ENCODE data around the gene ADGRG7. TPM values are rescaled to one million over a fixed set of nuclear protein-coding genes. Genes with fewer than 3 reads are reported as not detected.

The ADGRG7 gene
- total RNA-seq, 4 donors from 2014 or later = 1.8 to 18.3 (median 12.1) TPM

DNA sequence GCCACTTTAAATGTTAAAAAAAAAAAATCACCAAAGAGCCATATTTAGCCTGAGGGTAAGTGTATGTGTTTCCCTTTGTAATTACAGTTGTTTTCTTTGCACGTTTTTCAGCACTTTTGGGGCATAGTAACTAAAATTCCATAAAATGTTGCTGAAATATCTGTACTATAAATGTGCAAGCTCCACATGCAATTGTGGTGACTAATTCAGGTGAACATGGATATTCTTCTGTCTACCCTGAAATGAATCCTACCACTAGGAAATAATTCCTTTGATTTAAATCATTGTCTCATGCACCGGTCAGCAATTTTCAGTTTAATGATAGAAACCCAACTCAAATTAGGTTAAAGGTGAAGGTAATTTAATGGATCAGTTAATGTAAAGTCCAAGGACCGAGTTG, 86.8 kb downstream of the ADGRG7 start:
- intact Hi-C loops (cut with DNase I; ENCODE audit: low total_unique reads) = no loop called here
- H3K9me3 ChIP-seq = no peaks in the 10 kb centered on the region
- WGBS, 2 donors (ENCODE audit: low coverage in 1 of 2) = 77 to 85% methylated on average over 3 of the region's 3 CpGs
- H3K4me3 ChIP-seq = no peak overlapping the region
- DNase-seq = no peak
- TF ChIP-seq POLR2AphosphoS5 (IDR thresholded peaks at IDR 0.05) (no peak), POLR2A (IDR thresholded peaks at IDR 0.05) (no peak), EP300 (IDR thresholded peaks at IDR 0.05; ENCODE audit: low read depth) (no peak)
- TF ChIP-seq, protein P1, sequence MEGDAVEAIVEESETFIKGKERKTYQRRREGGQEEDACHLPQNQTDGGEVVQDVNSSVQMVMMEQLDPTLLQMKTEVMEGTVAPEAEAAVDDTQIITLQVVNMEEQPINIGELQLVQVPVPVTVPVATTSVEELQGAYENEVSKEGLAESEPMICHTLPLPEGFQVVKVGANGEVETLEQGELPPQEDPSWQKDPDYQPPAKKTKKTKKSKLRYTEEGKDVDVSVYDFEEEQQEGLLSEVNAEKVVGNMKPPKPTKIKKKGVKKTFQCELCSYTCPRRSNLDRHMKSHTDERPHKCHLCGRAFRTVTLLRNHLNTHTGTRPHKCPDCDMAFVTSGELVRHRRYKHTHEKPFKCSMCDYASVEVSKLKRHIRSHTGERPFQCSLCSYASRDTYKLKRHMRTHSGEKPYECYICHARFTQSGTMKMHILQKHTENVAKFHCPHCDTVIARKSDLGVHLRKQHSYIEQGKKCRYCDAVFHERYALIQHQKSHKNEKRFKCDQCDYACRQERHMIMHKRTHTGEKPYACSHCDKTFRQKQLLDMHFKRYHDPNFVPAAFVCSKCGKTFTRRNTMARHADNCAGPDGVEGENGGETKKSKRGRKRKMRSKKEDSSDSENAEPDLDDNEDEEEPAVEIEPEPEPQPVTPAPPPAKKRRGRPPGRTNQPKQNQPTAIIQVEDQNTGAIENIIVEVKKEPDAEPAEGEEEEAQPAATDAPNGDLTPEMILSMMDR (IDR thresholded peaks at IDR 0.05) = no peak
- H3K4me1 ChIP-seq = no peaks in the 10 kb centered on the region
- H3K36me3 ChIP-seq = no peaks in the 10 kb centered on the region
- H3K27ac ChIP-seq = no peak overlapping the region
- in situ Hi-C loops (cut with MboI; ENCODE audit: low pct_ligation_motif_present in 1 of 4, low pct_unique_long_range_greater_than_20kb in 1 of 4, low sequenced_read_pairs in 3 of 4) = no loop called here
- H3K27me3 ChIP-seq = peaks cover 14% of the 10 kb centered on the region

DNA sequence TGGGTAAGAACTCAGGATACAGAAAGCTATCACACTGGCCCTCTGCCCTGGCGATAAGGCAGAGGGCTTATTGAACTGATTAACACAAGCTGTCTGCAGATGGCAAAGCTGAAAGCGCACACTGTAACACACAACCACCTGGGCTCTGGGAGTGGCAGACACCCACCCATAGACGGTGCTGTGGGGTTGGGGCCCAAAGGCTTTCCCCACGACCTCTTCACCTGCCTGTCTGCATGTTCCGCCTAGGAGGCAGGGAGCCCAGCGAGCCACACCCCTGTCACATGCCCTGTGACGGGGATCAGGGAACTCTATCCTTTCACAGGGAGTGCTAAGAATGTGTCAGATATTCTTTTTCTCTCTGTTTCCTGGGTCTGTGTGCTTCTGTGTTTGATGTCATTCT, 87.8 kb downstream of the ADGRG7 start:
- no peaks in the 10 kb centered on the region for H3K36me3 ChIP-seq
- 53 to 94% methylated on average over 3 to 4 of the region's 7 CpGs for WGBS, 2 donors (ENCODE audit: low coverage in 1 of 2)
- H3K27me3 ChIP-seq = peaks cover 14% of the 10 kb centered on the region
- DNase-seq = no peak
- H3K4me3 ChIP-seq = no peak overlapping the region
- H3K27ac ChIP-seq = no peak overlapping the region
- intact Hi-C loops (cut with DNase I; ENCODE audit: low total_unique reads) (no loop called here), in situ Hi-C loops (cut with MboI; ENCODE audit: low pct_ligation_motif_present in 1 of 4, low pct_unique_long_range_greater_than_20kb in 1 of 4, low sequenced_read_pairs in 3 of 4) (no loop called here)
- no peaks in the 10 kb centered on the region for H3K4me1 ChIP-seq
- no peaks in the 10 kb centered on the region for H3K9me3 ChIP-seq
- no peak for TF ChIP-seq POLR2AphosphoS5 (IDR thresholded peaks at IDR 0.05)
- TF ChIP-seq, protein P1 (IDR thresholded peaks at IDR 0.05) = no peak
- no peak for TF ChIP-seq POLR2A (IDR thresholded peaks at IDR 0.05)
- no peak for TF ChIP-seq EP300 (IDR thresholded peaks at IDR 0.05; ENCODE audit: low read depth)

DNA sequence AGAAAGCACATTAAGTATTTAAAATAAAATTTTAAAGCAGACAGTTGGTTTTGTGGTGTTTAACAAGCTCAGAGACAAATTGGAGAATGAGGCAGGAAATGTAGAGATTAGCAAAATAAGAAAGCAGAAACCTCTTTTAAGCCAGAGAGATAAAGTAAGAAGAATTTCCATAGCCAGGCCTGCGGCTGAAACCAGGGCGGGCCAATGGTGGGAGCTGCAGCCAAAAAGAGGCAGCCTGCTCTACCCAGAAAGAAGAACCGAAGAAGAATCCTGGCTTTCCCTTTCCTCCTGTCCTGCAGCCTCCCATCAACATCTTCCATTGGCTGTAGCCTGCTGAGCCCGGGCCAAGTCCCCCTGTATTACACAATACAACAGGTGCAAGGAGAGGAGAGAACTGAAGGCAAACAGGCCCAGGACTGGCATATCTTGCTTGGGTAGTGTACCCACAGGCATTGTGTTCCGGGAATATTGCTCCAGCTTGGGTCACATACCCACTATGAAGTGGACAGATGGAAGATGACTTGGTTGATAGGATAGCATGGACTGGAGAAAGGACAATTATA, 88.4 kb downstream of the ADGRG7 start:
- Histone ChIP-seq H3K4me3 (no peak overlapping the region), H3K4me1 (no peaks in the 10 kb centered on the region), H3K36me3 (no peaks in the 10 kb centered on the region), H3K27me3 (peaks cover 9% of the 10 kb centered on the region), H3K9me3 (no peaks in the 10 kb centered on the region), H3K27ac (no peak overlapping the region)
- no peak for DNase-seq
- in situ Hi-C loops (cut with MboI; ENCODE audit: low pct_ligation_motif_present in 1 of 4, low pct_unique_long_range_greater_than_20kb in 1 of 4, low sequenced_read_pairs in 3 of 4) (no loop called here), intact Hi-C loops (cut with DNase I; ENCODE audit: low total_unique reads) (no loop called here)
- WGBS, 2 donors (ENCODE audit: low coverage in 1 of 2) = 79 to 80% methylated on average over 3 to 5 of the region's 5 CpGs
- TF ChIP-seq POLR2AphosphoS5 (IDR thresholded peaks at IDR 0.05) = no peak
- no peak for TF ChIP-seq EP300 (IDR thresholded peaks at IDR 0.05; ENCODE audit: low read depth)
- no peak for TF ChIP-seq POLR2A (IDR thresholded peaks at IDR 0.05)
- TF ChIP-seq, protein P1 (IDR thresholded peaks at IDR 0.05) = no peak

DNA sequence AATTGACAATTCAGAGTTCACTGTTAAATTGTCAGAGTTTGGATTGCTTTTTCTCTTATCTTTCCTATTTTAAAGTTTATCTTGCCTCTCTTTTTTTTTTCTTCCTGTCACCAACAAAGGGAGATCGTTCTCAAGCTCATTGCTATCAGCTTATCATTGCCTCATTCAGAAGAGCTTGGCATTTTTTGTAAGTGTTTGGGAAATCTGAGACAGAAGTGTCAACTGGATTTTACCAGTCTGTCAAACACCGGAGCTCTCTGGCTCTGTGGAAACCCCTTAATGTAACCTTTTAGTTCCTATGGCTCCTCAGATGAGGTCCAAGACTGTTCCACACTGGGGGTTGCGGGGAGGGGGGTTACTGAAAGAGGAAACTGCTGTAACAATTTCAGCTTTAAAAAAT, 89.3 kb downstream of the ADGRG7 start:
- no peak for DNase-seq
- Histone ChIP-seq H3K36me3 (no peaks in the 10 kb centered on the region), H3K4me1 (no peaks in the 10 kb centered on the region), H3K27ac (no peak overlapping the region), H3K9me3 (no peaks in the 10 kb centered on the region), H3K27me3 (no peaks in the 10 kb centered on the region), H3K4me3 (no peak overlapping the region)
- in situ Hi-C loops (cut with MboI; ENCODE audit: low pct_ligation_motif_present in 1 of 4, low pct_unique_long_range_greater_than_20kb in 1 of 4, low sequenced_read_pairs in 3 of 4) = no loop called here
- intact Hi-C loops (cut with DNase I; ENCODE audit: low total_unique reads) = no loop called here
- TF ChIP-seq POLR2AphosphoS5 (IDR thresholded peaks at IDR 0.05) = no peak
- no peak for TF ChIP-seq EP300 (IDR thresholded peaks at IDR 0.05; ENCODE audit: low read depth)
- TF ChIP-seq, protein P1 (IDR thresholded peaks at IDR 0.05) = no peak
- TF ChIP-seq POLR2A (IDR thresholded peaks at IDR 0.05) = no peak
- 36 to 40% methylated on average over 3 of the region's 3 CpGs for whole genome bisulfite sequencing, 2 donors (ENCODE audit: low coverage in 1 of 2)

Data from transverse colon (tissue), 4 donors.